ENCODE data around the gene ARRB1. TPM values are rescaled to one million over a fixed set of nuclear protein-coding genes. Genes with fewer than 3 reads are reported as not detected.

ARRB1 gene
- total and polyA plus RNA-seq, 2 of the 13 experiments (the other 11 are each of a cell fraction or from before 2014, with no cell fraction given): 22.5 to 35.7 TPM

DNA sequence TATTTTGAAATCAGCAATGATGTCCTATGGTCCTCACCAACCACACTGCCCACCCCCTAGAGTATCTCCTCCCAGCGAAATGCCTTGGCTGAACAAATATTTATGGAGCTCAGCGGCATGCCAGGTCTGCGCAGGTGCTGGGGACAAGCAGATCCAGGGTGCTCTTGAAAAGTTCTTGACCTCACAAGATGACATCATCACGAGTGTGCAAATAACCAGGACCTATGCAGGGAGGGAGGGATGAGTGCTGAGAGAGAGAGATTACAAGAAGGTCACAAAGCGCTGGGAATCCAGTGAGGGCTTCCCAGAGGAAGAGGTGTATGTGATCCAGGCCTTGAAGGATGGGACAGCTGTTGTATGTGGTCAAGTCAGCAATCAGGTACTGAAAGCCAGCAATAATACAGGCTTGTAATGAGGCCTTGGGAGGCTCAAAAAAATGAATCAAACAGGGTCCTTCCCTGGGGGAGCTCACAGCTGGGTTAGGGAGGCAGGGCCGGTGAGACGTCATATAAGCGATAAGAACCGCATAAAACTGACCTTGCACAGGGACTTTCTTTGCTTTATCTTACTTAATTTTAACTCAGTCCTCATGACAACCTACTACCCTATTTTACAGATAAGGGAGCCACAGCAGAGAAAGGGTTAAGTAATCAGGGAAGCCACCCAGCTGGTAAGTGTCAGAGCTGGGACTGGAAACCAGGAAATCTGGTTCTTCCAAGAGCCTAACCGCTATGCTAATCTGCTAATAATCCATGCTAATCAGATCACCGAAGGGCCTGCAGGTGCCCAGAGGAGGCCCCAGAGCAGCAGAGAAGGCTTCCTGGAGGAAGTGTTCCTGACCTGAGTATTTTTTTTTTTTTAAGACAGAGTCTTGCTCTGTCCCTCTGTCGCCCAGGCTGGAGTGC, 8.2 kb downstream of the ARRB1 start (continued):
- TF ChIP-seq NR2F1 (CRISPR knock-in tag; IDR thresholded peaks at IDR 0.05) (peak in 1 of 2 experiments; percentile 45; a peak in 1 of 4 replicates), ZNF549 (CRISPR knock-in tag; IDR thresholded peaks at IDR 0.05) (no peak), ZNF12 (CRISPR knock-in tag; IDR thresholded peaks at IDR 0.05) (no peak), ZNF343 (CRISPR knock-in tag; IDR thresholded peaks at IDR 0.05) (no peak), ZNF672 (CRISPR knock-in tag; IDR thresholded peaks at IDR 0.05) (no peak), ZNF674 (CRISPR knock-in tag; IDR thresholded peaks at IDR 0.05; ENCODE audit: low read depth) (no peak), ZNF350 (CRISPR knock-in tag; IDR thresholded peaks at IDR 0.05; ENCODE audit: borderline replicate concordance, low read depth) (no peak), ZNF878 (CRISPR knock-in tag; IDR thresholded peaks at IDR 0.05) (no peak), DPF2 (CRISPR knock-in tag; IDR thresholded peaks at IDR 0.05; ENCODE audit: borderline replicate concordance, low read depth) (no peak), ZBTB3 (CRISPR knock-in tag; IDR thresholded peaks at IDR 0.05; ENCODE audit: borderline replicate concordance, low read depth) (no peak), ZNF563 (CRISPR knock-in tag; IDR thresholded peaks at IDR 0.05) (no peak), HOXA5 (CRISPR knock-in tag; IDR thresholded peaks at IDR 0.05) (no peak; the same call in 1 of the 2 replicates), TMF1 (CRISPR knock-in tag; IDR thresholded peaks at IDR 0.05; ENCODE audit: low read depth) (no peak), CAMTA2 (CRISPR knock-in tag; IDR thresholded peaks at IDR 0.05; ENCODE audit: borderline replicate concordance) (no peak), ZNF652 (CRISPR knock-in tag; IDR thresholded peaks at IDR 0.05; ENCODE audit: borderline replicate concordance, low read depth) (peak; percentile 90), GLI4 (CRISPR knock-in tag; IDR thresholded peaks at IDR 0.05; ENCODE audit: borderline replicate concordance) (no peak), ZNF10 (CRISPR knock-in tag; IDR thresholded peaks at IDR 0.05; ENCODE audit: borderline replicate concordance, low read depth) (no peak), ZNF7 (CRISPR knock-in tag; IDR thresholded peaks at IDR 0.05) (no peak), HDAC2 (CRISPR knock-in tag; IDR thresholded peaks at IDR 0.05) (peak; percentile 30; the same call in 1 of the 2 replicates)
- TF ChIP-seq, protein P1, sequence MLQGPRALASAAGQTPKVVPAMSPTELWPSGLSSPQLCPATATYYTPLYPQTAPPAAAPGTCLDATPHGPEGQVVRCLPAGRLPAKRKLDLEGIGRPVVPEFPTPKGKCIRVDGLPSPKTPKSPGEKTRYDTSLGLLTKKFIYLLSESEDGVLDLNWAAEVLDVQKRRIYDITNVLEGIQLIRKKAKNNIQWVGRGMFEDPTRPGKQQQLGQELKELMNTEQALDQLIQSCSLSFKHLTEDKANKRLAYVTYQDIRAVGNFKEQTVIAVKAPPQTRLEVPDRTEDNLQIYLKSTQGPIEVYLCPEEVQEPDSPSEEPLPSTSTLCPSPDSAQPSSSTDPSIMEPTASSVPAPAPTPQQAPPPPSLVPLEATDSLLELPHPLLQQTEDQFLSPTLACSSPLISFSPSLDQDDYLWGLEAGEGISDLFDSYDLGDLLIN (CRISPR knock-in tag; IDR thresholded peaks at IDR 0.05; ENCODE audit: borderline replicate concordance): no peak
- TF ChIP-seq, protein P2, sequence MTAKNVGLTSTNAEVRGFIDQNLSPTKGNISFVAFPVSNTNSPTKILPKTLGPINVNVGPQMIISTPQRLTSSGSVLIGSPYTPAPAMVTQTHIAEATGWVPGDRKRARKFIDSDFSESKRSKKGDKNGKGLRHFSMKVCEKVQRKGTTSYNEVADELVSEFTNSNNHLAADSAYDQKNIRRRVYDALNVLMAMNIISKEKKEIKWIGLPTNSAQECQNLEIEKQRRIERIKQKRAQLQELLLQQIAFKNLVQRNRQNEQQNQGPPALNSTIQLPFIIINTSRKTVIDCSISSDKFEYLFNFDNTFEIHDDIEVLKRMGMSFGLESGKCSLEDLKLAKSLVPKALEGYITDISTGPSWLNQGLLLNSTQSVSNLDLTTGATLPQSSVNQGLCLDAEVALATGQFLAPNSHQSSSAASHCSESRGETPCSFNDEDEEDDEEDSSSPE (CRISPR knock-in tag; IDR thresholded peaks at IDR 0.05): no peak
- TF ChIP-seq, protein P3, sequence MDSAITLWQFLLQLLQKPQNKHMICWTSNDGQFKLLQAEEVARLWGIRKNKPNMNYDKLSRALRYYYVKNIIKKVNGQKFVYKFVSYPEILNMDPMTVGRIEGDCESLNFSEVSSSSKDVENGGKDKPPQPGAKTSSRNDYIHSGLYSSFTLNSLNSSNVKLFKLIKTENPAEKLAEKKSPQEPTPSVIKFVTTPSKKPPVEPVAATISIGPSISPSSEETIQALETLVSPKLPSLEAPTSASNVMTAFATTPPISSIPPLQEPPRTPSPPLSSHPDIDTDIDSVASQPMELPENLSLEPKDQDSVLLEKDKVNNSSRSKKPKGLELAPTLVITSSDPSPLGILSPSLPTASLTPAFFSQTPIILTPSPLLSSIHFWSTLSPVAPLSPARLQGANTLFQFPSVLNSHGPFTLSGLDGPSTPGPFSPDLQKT (CRISPR knock-in tag; IDR thresholded peaks at IDR 0.05; ENCODE audit: borderline replicate concordance): no peak
- TF ChIP-seq, protein P4, sequence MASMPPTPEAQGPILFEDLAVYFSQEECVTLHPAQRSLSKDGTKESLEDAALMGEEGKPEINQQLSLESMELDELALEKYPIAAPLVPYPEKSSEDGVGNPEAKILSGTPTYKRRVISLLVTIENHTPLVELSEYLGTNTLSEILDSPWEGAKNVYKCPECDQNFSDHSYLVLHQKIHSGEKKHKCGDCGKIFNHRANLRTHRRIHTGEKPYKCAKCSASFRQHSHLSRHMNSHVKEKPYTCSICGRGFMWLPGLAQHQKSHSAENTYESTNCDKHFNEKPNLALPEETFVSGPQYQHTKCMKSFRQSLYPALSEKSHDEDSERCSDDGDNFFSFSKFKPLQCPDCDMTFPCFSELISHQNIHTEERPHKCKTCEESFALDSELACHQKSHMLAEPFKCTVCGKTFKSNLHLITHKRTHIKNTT (CRISPR knock-in tag; IDR thresholded peaks at IDR 0.05): no peak
